Panc1 (cell line): ENCODE results near the gene OXTR.

Experiments used
- TF ChIP-seq, protein P1 (sequence below), 2 experiments: IDR thresholded peaks; 2 replicates each; pipeline ENCODE4 v1.6.1; 2011 to 2012; ENCODE audit warnings: low read depth in 2 of 2, control low read depth in 1 of 2, low read length in 1 of 2, mild to moderate bottlenecking in 1 of 2, moderate library complexity in 1 of 2; ENCODE audit not compliant: insufficient read depth in 1 of 2
- TF ChIP-seq, protein P2 (sequence below): fragments of 450-650 bp; IDR thresholded peaks from 2 replicates; pipeline ENCODE4 v1.5.1; 2017; ENCODE audit warnings: mild to moderate bottlenecking

DNA sequence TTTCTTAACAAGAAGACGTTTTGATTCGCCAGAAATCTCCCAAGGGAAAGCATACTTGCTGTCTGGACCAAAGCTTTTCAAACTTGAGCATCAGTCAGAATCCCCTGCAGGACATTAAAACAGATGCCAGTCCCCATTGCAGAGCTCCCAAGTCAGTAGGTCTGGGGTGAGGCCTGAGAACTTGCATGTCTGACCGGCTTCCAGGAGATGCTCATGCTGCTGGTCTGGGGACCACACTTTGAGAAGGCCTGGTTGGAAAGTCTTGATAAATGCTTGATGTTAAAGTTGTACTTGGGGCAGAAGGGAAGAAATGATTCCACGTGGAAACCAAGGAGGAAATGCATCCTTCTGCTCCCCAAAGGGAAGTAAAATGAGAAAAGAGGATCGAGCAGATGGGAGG is 60.1 kb downstream of the OXTR start:
- TF ChIP-seq, protein P1, sequence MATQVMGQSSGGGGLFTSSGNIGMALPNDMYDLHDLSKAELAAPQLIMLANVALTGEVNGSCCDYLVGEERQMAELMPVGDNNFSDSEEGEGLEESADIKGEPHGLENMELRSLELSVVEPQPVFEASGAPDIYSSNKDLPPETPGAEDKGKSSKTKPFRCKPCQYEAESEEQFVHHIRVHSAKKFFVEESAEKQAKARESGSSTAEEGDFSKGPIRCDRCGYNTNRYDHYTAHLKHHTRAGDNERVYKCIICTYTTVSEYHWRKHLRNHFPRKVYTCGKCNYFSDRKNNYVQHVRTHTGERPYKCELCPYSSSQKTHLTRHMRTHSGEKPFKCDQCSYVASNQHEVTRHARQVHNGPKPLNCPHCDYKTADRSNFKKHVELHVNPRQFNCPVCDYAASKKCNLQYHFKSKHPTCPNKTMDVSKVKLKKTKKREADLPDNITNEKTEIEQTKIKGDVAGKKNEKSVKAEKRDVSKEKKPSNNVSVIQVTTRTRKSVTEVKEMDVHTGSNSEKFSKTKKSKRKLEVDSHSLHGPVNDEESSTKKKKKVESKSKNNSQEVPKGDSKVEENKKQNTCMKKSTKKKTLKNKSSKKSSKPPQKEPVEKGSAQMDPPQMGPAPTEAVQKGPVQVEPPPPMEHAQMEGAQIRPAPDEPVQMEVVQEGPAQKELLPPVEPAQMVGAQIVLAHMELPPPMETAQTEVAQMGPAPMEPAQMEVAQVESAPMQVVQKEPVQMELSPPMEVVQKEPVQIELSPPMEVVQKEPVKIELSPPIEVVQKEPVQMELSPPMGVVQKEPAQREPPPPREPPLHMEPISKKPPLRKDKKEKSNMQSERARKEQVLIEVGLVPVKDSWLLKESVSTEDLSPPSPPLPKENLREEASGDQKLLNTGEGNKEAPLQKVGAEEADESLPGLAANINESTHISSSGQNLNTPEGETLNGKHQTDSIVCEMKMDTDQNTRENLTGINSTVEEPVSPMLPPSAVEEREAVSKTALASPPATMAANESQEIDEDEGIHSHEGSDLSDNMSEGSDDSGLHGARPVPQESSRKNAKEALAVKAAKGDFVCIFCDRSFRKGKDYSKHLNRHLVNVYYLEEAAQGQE (IDR thresholded peaks at IDR 0.05; ENCODE audit: insufficient read depth in 1 of 2, low read depth in 2 of 2, low read length in 1 of 2) = no peak
- TF ChIP-seq, protein P2, sequence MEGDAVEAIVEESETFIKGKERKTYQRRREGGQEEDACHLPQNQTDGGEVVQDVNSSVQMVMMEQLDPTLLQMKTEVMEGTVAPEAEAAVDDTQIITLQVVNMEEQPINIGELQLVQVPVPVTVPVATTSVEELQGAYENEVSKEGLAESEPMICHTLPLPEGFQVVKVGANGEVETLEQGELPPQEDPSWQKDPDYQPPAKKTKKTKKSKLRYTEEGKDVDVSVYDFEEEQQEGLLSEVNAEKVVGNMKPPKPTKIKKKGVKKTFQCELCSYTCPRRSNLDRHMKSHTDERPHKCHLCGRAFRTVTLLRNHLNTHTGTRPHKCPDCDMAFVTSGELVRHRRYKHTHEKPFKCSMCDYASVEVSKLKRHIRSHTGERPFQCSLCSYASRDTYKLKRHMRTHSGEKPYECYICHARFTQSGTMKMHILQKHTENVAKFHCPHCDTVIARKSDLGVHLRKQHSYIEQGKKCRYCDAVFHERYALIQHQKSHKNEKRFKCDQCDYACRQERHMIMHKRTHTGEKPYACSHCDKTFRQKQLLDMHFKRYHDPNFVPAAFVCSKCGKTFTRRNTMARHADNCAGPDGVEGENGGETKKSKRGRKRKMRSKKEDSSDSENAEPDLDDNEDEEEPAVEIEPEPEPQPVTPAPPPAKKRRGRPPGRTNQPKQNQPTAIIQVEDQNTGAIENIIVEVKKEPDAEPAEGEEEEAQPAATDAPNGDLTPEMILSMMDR = no peak
